DMS53 (cell line): ENCODE data around the gene VMAC.

ENCODE experiments used
- DNase-seq: peaks from one replicate; lab custom pipeline; 2025; lab: John Stamatoyannopoulos, UW

The VMAC gene

DNA sequence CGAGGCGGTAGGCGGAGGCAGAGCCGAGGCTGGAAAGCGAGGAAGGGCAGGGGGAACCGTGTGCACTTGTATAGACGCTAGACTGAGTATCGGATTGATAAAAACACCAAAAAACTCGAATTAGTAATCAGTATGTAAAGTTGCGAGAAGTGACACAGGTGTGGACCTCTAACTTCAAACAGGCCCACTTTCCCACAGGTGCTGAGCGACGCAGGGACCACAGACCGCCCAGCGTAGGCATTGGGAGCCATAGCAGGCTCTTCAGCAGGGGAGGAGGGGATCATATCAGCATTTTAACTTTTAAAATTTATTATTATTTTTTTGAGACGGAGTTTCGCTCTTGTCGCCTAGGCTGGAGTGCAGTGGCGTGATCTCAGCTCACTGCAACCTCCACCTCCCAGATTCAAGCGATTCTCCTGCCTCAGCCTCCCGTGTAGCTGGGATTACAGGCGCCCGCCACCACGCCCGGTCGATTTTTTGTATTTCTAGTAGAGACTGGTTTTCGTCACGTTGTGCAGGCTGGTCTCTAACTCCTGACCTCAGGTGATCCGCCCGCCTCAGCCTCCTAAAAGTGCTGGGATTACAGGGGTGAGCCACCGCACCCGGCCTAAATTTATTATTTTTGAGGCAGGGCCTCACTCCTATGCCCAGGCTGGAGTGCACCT, 574 bp downstream of the VMAC start:
- DNase-seq, result no peak

DNA sequence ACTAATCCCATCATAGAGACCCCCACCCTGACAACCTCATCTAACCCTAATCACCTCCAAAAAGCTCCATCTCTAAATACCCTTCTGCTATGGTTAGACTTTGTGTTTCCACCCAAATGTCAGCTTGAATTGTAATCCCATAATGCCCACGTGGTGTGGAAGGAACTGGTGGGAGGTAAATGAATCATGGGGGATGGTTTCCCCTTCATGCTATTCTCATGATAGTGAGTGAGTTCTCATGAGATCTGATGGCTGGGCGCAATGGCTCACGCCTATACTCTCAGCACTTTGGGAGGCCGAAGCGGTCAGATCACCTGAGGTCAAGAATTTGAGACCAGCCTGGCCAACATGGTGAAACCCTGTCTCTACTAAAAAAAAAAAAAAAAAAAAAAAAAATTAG, 2.6 kb downstream of the VMAC start:
- DNase-seq, result no peak

GRCh38 chr19:5908773-5909442, 4.2 kb downstream of the VMAC start:
- no peak for DNase-seq

- no peak for DNase-seq
Observed at GRCh38 chr19:5910638-5910907, 5.9 kb downstream of the VMAC start.

GRCh38 chr19:5911366-5911765, 6.7 kb downstream of the VMAC start:
- DNase-seq, result no peak

- DNase-seq, result no peak
Observed at GRCh38 chr19:5913739-5914357, 9.2 kb downstream of the VMAC start, which contains the start of gene CAPS. Gene CAPS, plus strand, starts transcription at chr19:5914254. Its CDS starts 153 bp downstream, at chr19:5914407.

DNA sequence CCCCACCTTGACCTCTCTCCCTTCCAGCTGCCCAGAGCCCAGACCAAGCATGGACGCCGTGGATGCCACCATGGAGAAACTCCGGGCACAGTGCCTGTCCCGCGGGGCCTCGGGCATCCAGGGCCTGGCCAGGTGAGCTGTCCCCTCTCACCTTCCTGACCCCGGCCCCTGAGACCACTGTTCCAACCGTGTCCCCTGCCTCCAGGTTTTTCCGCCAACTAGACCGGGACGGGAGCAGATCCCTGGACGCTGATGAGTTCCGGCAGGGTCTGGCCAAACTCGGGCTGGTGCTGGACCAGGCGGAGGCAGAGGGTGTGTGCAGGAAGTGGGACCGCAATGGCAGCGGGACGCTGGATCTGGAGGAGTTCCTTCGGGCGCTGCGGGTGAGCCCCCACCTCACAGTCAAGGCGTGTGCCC, 9.7 kb downstream of the VMAC start:
- no peak for DNase-seq

DNA sequence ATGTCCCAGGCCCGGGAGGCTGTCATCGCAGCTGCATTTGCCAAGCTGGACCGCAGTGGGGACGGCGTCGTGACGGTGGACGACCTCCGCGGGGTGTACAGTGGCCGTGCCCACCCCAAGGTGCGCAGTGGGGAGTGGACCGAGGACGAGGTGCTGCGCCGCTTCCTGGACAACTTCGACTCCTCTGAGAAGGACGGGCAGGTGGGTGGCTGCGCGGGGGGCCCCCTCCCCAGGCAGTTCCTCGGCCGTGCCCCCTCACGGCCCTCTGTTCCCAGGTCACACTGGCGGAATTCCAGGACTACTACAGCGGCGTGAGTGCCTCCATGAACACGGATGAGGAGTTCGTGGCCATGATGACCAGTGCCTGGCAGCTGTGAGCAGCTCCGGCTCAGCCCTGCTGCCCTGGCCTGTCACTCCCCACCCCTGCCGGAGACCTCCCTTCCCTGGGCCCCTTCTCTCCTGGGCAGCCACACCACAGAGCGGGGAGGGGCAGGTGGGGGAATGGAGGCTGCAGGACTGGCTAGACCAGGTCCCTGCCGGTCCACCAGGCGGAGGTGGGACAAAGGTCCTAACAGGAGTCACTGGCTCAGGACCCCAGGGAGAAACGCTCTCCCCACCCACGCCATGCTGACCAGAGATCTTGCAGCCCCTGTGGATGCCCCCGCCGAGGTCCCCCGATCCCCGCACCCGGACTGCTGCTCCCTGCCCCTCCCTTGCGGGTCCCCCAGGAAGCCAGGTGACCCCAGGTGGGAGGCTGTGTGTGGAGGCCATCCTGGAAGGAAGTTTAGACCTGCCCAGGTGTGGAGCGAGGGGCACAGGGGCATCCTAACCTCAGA, 10.5 kb downstream of the VMAC start:
- DNase-seq, result no peak

DNA sequence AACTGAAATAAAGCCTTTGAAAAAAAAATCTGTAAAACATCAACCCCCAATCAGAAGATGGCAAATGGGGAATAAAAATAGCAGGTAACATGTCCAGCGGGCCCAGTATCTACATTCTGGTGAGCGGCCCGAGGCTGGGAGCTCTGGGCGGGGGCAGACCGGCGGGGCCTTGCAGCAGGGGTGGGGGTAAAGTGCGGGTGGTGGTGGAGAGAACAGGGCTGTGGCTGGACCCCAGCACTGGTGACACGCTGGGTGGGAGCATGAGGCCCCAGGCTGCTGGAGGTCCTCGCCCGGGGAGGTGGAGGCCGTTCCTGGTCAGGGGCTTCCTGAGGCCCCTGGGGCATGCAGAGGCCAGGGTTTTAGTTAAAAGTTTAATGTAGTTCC, 11.1 kb downstream of the VMAC start:
- no peak for DNase-seq

DNA sequence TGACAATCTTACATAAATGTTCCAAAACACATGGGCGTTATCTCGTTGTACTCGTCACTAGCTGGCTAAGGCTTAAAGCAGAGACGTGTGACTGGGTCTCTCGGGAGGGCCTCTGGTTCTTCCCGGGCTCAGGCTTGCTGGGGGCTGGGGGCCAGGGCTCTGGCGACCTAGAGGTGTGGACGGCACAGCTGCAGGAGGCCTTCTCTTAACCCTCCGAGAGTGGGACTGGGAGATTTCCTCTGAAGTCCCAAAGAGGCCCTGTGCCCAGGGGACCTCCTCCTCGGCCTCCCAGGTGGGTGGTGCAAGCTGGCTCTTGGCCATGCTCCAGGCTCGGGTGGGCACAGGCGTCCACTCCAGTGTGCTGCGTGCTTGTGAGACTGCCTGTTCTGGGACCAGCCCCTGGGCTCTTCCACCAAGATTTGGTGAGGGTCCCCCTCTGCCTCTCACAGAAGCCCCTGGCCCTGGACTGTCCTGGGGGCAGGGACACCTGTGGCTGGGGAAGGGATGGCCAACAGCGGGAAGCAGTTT, 11.6 kb downstream of the VMAC start:
- no peak for DNase-seq

DNA sequence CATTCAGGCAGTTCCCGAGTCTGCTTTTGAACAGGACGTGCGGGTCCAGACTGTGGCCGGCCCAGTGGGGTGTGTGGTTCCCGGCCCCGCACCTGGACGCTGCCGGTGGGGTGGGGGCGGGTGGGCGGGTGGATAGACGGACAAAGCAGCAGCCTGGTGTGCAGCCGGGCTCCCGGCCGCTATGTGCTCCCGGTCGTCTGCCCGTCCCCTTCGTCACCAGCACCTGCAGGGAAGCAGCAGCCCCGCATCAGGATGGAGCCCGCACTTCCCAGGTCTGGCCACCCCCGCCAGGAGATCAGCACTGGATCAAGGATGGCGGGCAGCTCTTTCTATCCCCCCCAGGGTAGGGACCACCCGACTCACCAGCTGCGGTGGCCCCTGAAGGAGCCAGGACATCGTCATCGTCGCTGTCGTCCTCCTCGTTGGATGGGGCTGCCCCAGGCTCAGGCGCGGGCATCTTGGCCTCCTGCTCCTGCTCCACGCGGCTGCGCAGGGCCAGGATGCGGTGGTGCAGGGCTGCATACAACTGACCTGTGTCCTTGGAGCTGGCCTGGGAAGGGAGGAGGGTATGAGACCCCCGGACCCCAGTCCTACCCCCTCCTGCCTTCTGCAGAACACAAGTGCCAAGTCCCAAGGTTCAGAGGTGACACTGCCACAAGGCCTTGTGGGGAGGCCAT, 12.9 kb downstream of the VMAC start:
- DNase-seq, result no peak

- no peak for DNase-seq
Observed at GRCh38 chr19:5918463-5919079, 13.9 kb downstream of the VMAC start.

DNA sequence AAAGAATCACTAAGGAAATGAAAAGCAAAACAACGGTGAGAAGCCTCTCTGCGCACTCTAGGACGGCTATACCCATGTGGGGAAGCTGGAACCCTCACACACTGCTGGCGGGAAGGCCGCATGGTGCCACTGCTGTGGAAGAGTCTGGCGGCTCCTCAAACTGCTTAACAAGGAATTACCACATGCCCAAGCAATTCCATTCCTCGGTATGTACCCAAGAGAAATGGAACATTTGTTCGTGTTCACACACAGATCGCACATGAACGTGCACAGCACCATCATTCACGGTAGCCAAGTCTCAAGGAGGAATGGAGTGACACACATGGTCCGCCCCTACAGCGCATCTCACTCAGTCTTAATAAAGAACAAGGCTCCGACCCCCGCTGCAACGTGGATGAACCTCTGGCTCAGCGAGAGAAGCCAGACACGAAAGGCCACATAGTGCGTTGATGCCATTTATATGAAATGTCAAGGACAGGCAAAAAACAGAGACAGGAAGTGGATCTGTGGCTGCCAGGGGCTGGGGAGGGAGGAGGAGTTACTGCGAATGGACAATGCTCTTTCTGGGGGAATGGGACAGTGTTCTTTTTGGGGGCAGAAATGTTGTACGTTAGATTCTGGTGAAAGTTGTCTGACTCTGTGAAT, 17.0 kb downstream of the VMAC start:
- no peak for DNase-seq

GRCh38 chr19:5922161-5922545, 17.5 kb downstream of the VMAC start:
- DNase-seq, result no peak

- DNase-seq, result no peak
Observed at GRCh38 chr19:5923356-5923755, 18.7 kb downstream of the VMAC start.

DNA sequence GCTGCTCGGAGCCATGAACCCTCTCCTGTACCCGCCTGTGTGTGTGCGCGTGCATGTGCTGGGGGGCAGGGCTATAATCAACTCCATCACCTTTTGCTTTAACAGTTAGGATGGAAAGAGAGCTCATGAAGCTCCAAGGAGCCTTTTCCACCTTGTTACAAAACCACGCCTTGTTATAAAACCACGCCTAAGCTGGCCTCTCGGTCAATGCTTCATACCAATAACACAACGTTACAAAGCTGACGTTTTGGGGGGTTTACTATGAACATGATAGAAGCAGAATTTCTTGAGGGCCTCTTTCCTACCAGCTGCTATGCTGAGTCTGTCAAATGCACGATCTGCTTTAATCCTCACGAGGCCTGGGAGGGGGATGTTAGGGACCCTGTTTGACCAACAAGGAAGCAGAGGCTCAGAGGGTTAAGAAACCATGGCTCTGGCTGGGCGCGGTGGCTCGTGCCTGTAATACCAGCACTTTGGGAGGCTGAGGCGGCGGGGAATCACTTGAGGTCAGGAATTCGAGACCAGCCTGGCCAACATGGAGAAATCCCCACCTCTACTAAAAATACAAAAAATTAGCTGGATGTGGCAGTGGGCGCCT, 21.3 kb downstream of the VMAC start:
- no peak for DNase-seq

DNA sequence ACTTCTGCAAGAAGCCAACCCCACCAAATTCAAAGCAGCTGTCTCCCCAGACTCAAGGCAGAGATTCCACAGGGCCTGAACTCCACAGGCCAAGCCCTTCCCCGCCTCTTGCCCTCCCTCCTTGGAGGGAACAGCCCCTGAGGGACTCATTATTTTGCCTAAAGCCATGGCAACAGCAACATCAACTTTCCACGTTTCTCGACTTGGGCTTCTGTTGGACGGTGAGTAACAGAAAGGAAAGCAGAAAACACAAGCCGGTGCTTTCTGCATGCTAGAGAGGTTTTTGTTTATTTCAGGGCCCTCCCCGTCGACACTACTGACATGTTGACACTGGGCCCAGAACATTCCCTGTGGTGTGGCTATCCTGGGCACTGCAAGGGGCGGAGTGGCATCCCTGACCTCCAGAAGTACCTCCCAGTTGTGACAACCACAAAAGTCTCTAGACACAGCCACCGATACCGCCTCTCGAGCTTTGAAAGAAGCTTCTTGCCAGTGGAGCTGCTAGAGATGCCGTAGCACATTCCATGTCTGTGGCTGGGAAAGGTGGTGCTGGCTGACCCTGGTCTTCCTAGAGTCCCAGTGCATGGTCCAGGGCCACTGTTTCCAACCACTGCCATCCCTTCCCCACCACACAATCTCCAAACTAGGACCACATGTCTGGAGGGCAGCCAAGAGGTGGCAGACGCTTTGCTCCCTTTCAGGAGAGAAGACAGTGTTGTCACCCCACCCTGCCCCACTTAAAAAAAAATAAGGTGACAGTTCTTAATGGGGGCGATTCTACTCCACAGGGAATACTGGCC, 22.2 kb downstream of the VMAC start:
- DNase-seq, result no peak

DNA sequence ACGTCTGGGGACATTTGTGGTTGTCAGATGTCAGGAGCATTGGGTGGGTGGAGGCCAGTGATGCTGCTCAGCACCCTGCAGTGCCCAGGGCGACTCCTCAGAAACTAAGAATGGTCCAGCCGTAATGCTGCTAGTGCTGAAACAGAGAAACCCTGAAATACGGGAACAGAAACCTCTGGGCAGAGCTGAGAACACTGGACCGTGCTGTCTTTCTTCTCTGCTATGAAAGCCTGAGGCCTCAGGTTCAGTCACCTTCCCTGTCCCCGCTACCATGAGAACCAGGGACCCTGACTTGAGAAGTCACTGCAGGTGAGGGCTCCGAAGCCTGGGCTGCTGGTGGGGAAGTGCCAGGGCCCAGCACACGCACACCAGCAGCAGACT, 22.8 kb downstream of the VMAC start:
- no peak for DNase-seq

DNA sequence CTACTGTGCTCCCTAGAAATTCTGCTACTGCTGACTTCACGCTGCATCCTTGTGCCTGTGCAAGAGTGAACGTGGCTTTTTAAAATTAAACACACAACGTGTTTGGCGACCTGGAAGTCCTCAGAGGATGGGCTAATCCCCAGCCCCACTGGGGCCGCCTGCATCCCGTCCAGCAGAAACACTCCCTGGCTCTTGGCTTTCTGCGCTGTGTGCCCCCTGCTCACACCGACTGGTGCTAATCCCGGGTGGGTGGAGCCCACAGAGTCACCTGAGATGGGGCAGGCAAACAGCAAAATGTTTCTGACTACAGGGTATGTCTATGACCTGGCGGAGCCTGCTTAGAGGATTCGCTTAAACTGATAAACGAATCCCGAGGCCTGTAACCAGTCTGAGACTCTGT, 24.5 kb downstream of the VMAC start:
- DNase-seq, result no peak

GRCh38 chr19:5929625-5930024, 25.0 kb downstream of the VMAC start:
- DNase-seq, result no peak
